ENCODE measurements around the gene TMPRSS6.

The TMPRSS6 gene

GRCh38 chr22:37133304-37134018, 23.9 kb upstream of the TMPRSS6 start:
- TF ChIP-seq CTCF (IDR thresholded peaks at IDR 0.05; ENCODE audit: low read depth, low read length, missing control alignments): no peak
- DNase-seq (ENCODE audit: extremely low read depth, low read depth): no peak
- no peak overlapping the region for H3K4me3 ChIP-seq (replicated peaks; ENCODE audit: low read depth, low read length)

- no peak overlapping the region for H3K4me3 ChIP-seq (replicated peaks; ENCODE audit: low read depth, low read length)
- no peak for TF ChIP-seq CTCF (IDR thresholded peaks at IDR 0.05; ENCODE audit: low read depth, low read length, missing control alignments)
- no peak for DNase-seq (ENCODE audit: extremely low read depth, low read depth)
Observed at GRCh38 chr22:37132773-37133172, 23.3 kb upstream of the TMPRSS6 start.

GRCh38 chr22:37129866-37130441, 20.4 kb upstream of the TMPRSS6 start:
- no peak overlapping the region for H3K4me3 ChIP-seq (replicated peaks; ENCODE audit: low read depth, low read length)
- DNase-seq (ENCODE audit: extremely low read depth, low read depth): no peak
- no peak for TF ChIP-seq CTCF (IDR thresholded peaks at IDR 0.05; ENCODE audit: low read depth, low read length, missing control alignments)

GRCh38 chr22:37128555-37129281, 19.2 kb upstream of the TMPRSS6 start:
- no peak for TF ChIP-seq CTCF (IDR thresholded peaks at IDR 0.05; ENCODE audit: low read depth, low read length, missing control alignments)
- H3K4me3 ChIP-seq (replicated peaks; ENCODE audit: low read depth, low read length): no peak overlapping the region
- no peak for DNase-seq (ENCODE audit: extremely low read depth, low read depth)

GRCh38 chr22:37127350-37127878, 17.9 kb upstream of the TMPRSS6 start:
- no peak overlapping the region for H3K4me3 ChIP-seq (replicated peaks; ENCODE audit: low read depth, low read length)
- DNase-seq (ENCODE audit: extremely low read depth, low read depth): no peak
- TF ChIP-seq CTCF (IDR thresholded peaks at IDR 0.05; ENCODE audit: low read depth, low read length, missing control alignments): no peak

- H3K4me3 ChIP-seq (replicated peaks; ENCODE audit: low read depth, low read length): no peak overlapping the region
- DNase-seq (ENCODE audit: extremely low read depth, low read depth): no peak
- TF ChIP-seq CTCF (IDR thresholded peaks at IDR 0.05; ENCODE audit: low read depth, low read length, missing control alignments): peak; percentile 38
Observed at GRCh38 chr22:37126882-37127281, 17.4 kb upstream of the TMPRSS6 start.
